GM12878 (cell line): ENCODE measurements around the gene MORC3.

ENCODE experiments used
- BHLHE40 ChIP-seq, 2 experiments: fragments of 450-650 bp in 1 of 2; IDR thresholded peaks; 2 replicates each; pipeline ENCODE4 v1.6.1; 2011 to 2017; ENCODE audit warnings: low read depth in 2 of 2, borderline replicate concordance in 1 of 2, improper control_type of control experiment in 1 of 2, low read length in 1 of 2, mild to moderate bottlenecking in 1 of 2
- JUNB ChIP-seq: IDR thresholded peaks from 2 replicates; pipeline ENCODE4 v1.6.1; 2016; ENCODE audit warnings: antibody characterized with exemption, mild to moderate bottlenecking
- SIN3A ChIP-seq: IDR thresholded peaks from 2 replicates; pipeline ENCODE4 v1.6.1; 2012; ENCODE audit warnings: low read depth, low read length, improper control_type of control experiment
- YBX1 ChIP-seq: fragments of 450-650 bp; IDR thresholded peaks from 2 replicates; pipeline ENCODE4 v1.6.1; 2016; ENCODE audit warnings: antibody characterized with exemption
- ZNF384 ChIP-seq: IDR thresholded peaks from 2 replicates; pipeline ENCODE4 v1.6.1; 2012; ENCODE audit warnings: low read depth, mild to moderate bottlenecking, low read length, improper control_type of control experiment, borderline replicate concordance
- TF ChIP-seq, protein P1 (sequence below), 3 experiments: IDR thresholded peaks in 2 of 3; conservative IDR thresholded peaks in 1 of 3; 2 replicates each; pipeline ENCODE4 v1.5.1; 2011; ENCODE audit warnings: low read depth in 3 of 3, low read length in 3 of 3, mild to moderate bottlenecking in 3 of 3, control low read depth in 2 of 3, moderate library complexity in 2 of 3, inconsistent platforms in 1 of 3, mixed read lengths in 1 of 3; ENCODE audit not compliant: control insufficient read depth in 2 of 3, insufficient read depth in 1 of 3; ENCODE audit errors: extremely low read depth in 1 of 3
- TF ChIP-seq, protein P2 (sequence below): IDR thresholded peaks from 2 replicates; pipeline ENCODE4 v1.6.1; 2011; ENCODE audit warnings: mild to moderate bottlenecking, low read depth, low read length, moderate library complexity; ENCODE audit not compliant: insufficient replicate concordance

DNA sequence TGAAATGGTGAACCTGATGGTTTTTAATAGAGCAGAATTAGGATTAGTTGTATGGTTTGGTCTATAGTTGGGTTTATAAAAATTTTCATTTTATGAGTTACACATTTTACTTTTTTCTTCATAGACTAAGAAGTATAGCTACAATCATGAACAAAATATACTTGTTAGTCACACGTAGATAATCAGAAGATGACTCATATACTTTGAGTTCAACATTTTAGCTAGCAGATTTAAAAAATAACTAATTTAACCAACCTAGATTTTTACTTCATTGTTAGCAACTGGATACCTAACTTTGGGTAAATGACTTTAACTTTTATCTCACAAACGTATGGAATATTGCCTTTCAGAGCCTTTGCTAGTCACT lies 27.9 kb downstream of the MORC3 start:
- no peak for TF ChIP-seq YBX1
- TF ChIP-seq ZNF384 = no peak
- no peak for TF ChIP-seq JUNB
- TF ChIP-seq SIN3A = no peak
- TF ChIP-seq, protein P1, sequence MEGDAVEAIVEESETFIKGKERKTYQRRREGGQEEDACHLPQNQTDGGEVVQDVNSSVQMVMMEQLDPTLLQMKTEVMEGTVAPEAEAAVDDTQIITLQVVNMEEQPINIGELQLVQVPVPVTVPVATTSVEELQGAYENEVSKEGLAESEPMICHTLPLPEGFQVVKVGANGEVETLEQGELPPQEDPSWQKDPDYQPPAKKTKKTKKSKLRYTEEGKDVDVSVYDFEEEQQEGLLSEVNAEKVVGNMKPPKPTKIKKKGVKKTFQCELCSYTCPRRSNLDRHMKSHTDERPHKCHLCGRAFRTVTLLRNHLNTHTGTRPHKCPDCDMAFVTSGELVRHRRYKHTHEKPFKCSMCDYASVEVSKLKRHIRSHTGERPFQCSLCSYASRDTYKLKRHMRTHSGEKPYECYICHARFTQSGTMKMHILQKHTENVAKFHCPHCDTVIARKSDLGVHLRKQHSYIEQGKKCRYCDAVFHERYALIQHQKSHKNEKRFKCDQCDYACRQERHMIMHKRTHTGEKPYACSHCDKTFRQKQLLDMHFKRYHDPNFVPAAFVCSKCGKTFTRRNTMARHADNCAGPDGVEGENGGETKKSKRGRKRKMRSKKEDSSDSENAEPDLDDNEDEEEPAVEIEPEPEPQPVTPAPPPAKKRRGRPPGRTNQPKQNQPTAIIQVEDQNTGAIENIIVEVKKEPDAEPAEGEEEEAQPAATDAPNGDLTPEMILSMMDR (IDR thresholded peaks at IDR 0.05 in 2 of 3, conservative IDR thresholded peaks at IDR 0.05 in 1 of 3; ENCODE audit: control insufficient read depth in 2 of 3, extremely low read depth in 1 of 3, insufficient read depth in 1 of 3, low read depth in 3 of 3, low read length in 3 of 3) = no peak
- TF ChIP-seq, protein P2, sequence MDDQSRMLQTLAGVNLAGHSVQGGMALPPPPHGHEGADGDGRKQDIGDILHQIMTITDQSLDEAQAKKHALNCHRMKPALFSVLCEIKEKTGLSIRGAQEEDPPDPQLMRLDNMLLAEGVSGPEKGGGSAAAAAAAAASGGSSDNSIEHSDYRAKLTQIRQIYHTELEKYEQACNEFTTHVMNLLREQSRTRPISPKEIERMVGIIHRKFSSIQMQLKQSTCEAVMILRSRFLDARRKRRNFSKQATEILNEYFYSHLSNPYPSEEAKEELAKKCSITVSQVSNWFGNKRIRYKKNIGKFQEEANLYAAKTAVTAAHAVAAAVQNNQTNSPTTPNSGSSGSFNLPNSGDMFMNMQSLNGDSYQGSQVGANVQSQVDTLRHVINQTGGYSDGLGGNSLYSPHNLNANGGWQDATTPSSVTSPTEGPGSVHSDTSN = no peak
- no peak for TF ChIP-seq BHLHE40 (IDR thresholded peaks at IDR 0.05; ENCODE audit: borderline replicate concordance in 1 of 2, low read depth in 2 of 2, low read length in 1 of 2)
